ENCODE measurements around the gene FAM131A. TPM values are rescaled to one million over a fixed set of nuclear protein-coding genes. Genes with fewer than 3 reads are reported as not detected.

FAM131A gene
- total and polyA plus RNA-seq, 2 experiments from 2014 or later = 12.2 to 12.6 TPM

- no peak overlapping the region for H2AFZ ChIP-seq
- 81% methylated on average over 5 of the region's 9 CpGs for WGBS (ENCODE audit: low lambda C conversion rate, missing lambda C conversion rate)
- no peak for DNase-seq (ENCODE audit: low spot score)
- H3K4me2 ChIP-seq = peak overlapping the region; percentile 98
- no peaks in the 10 kb centered on the region for H3K36me3 ChIP-seq (replicated peaks; ENCODE audit: insufficient read depth, low read depth)
- H3K9me2 ChIP-seq (replicated peaks; ENCODE audit: insufficient read depth) = no peaks in the 10 kb centered on the region
- TF ChIP-seq EZH2 (IDR thresholded peaks at IDR 0.05; ENCODE audit: borderline replicate concordance) (no peak), EZH2phosphoT487 (IDR thresholded peaks at IDR 0.05; ENCODE audit: low read depth, severe bottlenecking, unreplicated experiment) (no peak), CTCF (IDR thresholded peaks at IDR 0.05; ENCODE audit: poor library complexity) (no peak)
- H4K20me1 ChIP-seq (ENCODE audit: insufficient read depth, poor library complexity, severe bottlenecking) = no peaks in the 10 kb centered on the region
- peaks cover 21% of the 10 kb centered on the region for H3K4me1 ChIP-seq (ENCODE audit: insufficient read depth)
- no peak overlapping the region for H3K4me3 ChIP-seq
- no peaks in the 10 kb centered on the region for H3K9me3 ChIP-seq (ENCODE audit: low read depth)
- H3K79me2 ChIP-seq = peaks cover 34% of the 10 kb centered on the region
- H3K27ac ChIP-seq = no peak overlapping the region
- no peaks in the 10 kb centered on the region for H3K27me3 ChIP-seq
Observed at GRCh38 chr3:184359610-184360009, 22.2 kb downstream of the FAM131A start.

- no peaks in the 10 kb centered on the region for H3K27me3 ChIP-seq
- no peaks in the 10 kb centered on the region for H3K9me3 ChIP-seq (ENCODE audit: low read depth)
- 54% methylated on average over 9 of the region's 12 CpGs for whole genome bisulfite sequencing (ENCODE audit: low lambda C conversion rate, missing lambda C conversion rate)
- H4K20me1 ChIP-seq (ENCODE audit: insufficient read depth, poor library complexity, severe bottlenecking) = no peaks in the 10 kb centered on the region
- no peak for DNase-seq (ENCODE audit: low spot score)
- H3K27ac ChIP-seq = peak overlapping the region; percentile 98
- H2AFZ ChIP-seq = no peak overlapping the region
- TF ChIP-seq EZH2phosphoT487 (IDR thresholded peaks at IDR 0.05; ENCODE audit: low read depth, severe bottlenecking, unreplicated experiment) (no peak), CTCF (IDR thresholded peaks at IDR 0.05; ENCODE audit: poor library complexity) (no peak), EZH2 (IDR thresholded peaks at IDR 0.05; ENCODE audit: borderline replicate concordance) (no peak)
- H3K4me1 ChIP-seq (ENCODE audit: insufficient read depth) = peaks cover 26% of the 10 kb centered on the region
- no peaks in the 10 kb centered on the region for H3K9me2 ChIP-seq (replicated peaks; ENCODE audit: insufficient read depth)
- peaks cover 41% of the 10 kb centered on the region for H3K79me2 ChIP-seq
- H3K4me2 ChIP-seq = peak overlapping the region; percentile 98
- no peaks in the 10 kb centered on the region for H3K36me3 ChIP-seq (replicated peaks; ENCODE audit: insufficient read depth, low read depth)
- peak overlapping the region; percentile 93 for H3K4me3 ChIP-seq
Observed at GRCh38 chr3:184360070-184360928, 22.9 kb downstream of the FAM131A start.

- TF ChIP-seq EZH2phosphoT487 (IDR thresholded peaks at IDR 0.05; ENCODE audit: low read depth, severe bottlenecking, unreplicated experiment) = no peak
- TF ChIP-seq CTCF (IDR thresholded peaks at IDR 0.05; ENCODE audit: poor library complexity) = no peak
- TF ChIP-seq EZH2 (IDR thresholded peaks at IDR 0.05; ENCODE audit: borderline replicate concordance) = no peak
- Histone ChIP-seq H3K4me3 (peak overlapping the region; percentile 93), H3K36me3 (replicated peaks; ENCODE audit: insufficient read depth, low read depth) (no peaks in the 10 kb centered on the region), H3K4me2 (peak overlapping the region; percentile 98), H3K9me2 (replicated peaks; ENCODE audit: insufficient read depth) (no peaks in the 10 kb centered on the region), H3K79me2 (peaks cover 43% of the 10 kb centered on the region), H3K9me3 (ENCODE audit: low read depth) (no peaks in the 10 kb centered on the region), H3K27me3 (no peaks in the 10 kb centered on the region), H3K4me1 (ENCODE audit: insufficient read depth) (peaks cover 26% of the 10 kb centered on the region), H3K27ac (peak overlapping the region; percentile 98), H2AFZ (peak overlapping the region; percentile 53), H4K20me1 (ENCODE audit: insufficient read depth, poor library complexity, severe bottlenecking) (no peaks in the 10 kb centered on the region)
- no peak for DNase-seq (ENCODE audit: low spot score)
- 9% methylated on average over 19 of the region's 24 CpGs for WGBS (ENCODE audit: low lambda C conversion rate, missing lambda C conversion rate)
Observed at GRCh38 chr3:184360929-184361531, 23.6 kb downstream of the FAM131A start.

Measured in hepatocyte (in vitro differentiated cells).